ENCODE data around the gene OSGEP.
"Not testable (repeated sequence)": the region's sequence is repeated elsewhere in the genome, so short reads cannot be mapped to it uniquely, and the experiment has no call there.

OSGEP gene

DNA sequence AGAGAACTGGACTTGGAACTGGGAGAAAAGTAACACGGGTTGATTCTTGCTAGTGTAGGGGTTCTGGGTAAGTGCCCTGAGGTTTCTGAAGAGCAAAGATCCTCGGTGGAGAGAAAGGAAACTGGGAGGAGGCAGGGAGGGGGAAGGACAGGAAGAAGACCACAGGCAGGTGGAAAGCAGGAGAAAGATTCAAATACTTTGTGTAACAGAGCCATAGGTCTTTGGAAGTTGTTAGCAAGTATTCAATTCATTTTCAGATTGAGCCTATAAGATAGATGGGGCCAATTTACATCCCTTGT is 15.9 kb upstream of the OSGEP start:
- no peak for DNase-seq (ENCODE audit: insufficient read length, low spot score)
- FAIRE-seq, result no peak

DNA sequence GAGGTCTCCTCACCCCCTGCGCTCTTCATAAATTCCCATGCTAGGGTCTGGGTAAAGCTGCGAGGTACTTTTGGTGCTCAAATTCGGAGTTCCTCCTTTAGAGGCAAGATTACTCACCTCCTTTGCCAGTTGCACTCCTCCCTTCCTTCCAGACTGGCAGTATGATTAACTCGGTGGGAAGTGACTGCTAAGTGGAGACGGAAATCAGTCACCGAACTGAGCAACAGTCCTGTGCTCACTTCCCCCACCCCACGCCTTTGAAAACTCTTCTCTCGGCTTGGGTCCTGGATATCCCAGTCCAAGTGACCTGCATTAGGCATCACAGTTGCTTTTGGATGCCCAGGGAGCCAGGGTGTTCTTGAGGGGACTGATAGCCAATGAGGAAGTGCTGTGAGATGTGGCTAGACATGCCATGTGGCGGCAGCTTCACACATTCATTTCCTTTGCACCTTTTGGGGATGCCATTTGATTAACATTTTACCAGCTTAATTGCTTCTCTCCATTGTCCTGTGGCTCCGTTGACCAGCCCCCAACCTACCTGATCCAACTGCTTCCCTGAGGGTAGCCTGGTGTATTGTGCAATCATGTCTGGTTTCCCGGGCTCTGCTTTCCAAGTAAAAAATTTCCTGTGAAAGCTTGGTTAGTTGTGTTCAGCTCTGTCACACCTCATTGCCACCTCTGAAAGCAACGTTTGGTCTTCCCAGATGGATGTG is 15.4 kb upstream of the OSGEP start:
- FAIRE-seq, result no peak
- no peak for DNase-seq (ENCODE audit: insufficient read length, low spot score)

DNA sequence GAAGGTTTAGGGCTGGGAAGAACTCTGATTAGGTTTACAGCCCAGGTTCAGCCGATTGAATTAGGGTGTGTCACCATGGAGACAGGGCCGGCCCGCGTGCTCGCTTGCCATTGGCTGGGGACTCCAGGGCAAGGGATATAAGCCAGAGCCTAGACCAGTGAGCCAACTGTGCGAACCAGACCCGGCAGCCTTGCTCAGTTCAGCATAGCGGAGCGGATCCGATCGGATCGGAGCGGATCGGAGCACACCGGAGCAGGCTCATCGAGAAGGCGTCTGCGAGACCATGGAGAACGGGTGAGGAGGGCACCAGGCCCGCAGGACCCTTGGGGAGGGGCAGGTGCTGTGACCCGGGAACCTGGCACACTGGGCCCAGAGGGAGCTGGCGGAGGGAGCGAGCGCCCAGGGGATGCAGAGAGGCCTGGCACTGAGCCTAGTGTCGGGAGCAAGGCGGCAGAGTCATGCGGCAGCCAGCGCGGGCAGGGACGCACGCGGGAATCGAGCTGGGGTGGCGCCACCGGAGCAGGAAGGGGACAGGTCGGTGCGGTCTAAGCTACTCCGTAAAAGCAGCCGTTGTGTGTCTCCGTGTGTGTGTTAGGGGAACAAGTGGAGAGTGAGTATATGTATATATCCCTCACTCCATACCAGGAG is 14.8 kb upstream of the OSGEP start, which contains the start of gene PNP:
PNP (plus strand) TSS at position 165 of the 648 bp plus-strand sequence; CDS start at position 284, 119 bp downstream.
- FAIRE-seq, result no peak
- DNase-seq (ENCODE audit: insufficient read length, low spot score), result peak; percentile 84

DNA sequence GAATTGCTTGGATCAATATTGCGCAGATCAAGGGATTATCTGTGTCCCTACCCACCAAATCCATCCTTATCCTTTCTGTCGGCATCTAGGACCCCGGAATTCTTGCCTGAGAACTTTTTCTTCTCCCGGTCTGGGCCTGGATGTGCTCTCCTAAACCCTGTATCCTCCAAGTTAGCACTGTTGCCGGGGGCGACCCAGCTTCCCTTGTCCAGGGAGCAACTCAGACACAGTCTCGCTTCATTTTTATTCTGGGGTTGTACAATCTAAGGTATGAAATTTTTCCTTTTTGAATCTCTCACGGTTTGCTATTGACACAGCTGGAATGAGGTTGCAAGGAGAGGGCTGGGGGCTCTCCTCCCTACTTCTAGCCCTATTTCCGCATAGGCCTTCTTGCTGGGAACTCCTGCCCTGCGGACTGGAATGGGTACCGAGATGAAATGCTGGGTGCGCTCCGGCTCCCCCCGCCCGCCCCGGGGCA is 14.2 kb upstream of the OSGEP start:
- no peak for FAIRE-seq
- no peak for DNase-seq (ENCODE audit: insufficient read length, low spot score)

DNA sequence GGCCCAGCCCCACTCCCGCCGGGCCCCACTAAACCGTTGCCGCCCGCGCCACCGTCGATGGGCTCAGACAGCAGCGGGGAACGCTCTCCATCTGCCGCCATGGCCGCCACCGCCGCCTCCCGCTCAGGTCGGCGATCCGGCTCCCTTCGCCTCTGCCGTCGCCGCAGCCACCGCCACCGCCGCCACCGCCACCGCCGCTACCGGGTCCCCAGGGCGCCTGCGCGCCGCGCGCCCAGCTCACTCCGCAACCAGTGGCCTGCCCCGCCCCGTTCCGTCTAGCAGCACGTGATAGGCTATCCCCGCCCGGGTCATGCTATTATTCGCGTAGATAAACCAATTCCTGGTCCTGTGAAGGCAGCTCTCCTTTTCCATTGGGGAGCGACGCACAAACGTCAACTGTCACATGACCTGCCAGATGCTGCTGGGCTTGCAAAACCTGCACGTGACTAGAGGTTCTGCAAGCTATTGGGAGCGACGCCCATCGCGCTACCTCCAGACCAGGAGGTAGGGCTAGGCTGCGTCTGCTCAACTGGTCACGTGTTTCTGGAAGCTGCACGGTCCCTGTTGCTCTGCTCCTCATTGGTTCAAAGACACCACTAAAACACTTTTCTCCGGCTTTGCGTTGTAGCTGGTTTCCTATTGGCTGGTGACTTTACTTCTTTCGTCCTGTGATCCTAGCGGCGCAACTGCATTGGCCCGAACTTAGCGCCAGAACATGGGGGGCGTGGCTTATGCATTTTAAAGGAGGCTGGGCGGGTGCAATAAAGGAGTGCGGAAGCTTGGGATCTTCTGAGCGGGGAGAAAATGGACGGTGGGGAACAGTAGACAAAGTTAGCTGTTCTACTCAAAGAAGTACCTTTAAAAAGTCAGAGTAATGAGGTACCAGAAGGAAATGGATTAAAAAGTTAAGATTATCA is 6.9 kb upstream of the OSGEP start, which contains the start of gene PIP4P1:
PIP4P1 (minus strand) TSS at position 210 of the 917 bp plus-strand sequence; CDS start at position 101, 109 bp downstream.
- peak; percentile 88 for DNase-seq (ENCODE audit: insufficient read length, low spot score)
- FAIRE-seq, result peak; percentile 86

DNA sequence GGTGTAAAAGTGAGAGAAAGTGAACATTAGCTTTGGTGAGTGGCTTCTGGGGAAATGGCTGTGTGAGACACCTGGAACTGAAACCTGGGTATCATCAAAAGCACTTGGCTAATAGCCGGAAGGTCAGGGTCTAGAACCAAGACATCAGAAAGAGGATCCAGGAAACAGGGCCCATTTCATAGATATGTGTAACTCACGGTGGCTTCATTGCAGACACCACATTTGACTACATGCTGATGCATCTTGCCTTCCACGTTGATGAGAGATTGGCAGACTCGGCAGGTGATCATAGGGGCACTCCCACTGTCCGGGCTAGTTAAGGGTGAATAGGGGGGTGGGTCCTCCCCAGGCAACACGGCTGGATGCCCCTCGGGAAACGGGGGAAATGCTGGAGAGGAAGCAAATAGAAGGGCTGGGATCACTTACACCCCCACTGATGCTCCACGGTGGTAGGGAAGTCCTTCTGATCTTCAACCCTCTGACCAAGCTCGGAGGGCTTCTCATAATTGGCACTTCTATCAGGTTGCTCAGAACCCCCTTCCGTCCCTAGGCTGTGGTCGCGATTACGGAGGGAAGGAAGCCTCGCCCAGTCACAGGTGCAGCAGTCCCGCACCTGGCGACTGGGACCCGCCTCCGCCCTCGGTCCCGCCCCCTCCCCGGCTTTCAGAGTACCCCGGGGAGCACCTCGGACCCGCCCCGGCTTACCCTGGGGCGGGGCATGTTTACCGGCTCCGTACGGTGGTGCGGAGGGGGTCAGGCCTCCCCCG is 6.0 kb upstream of the OSGEP start:
- no peak for FAIRE-seq
- no peak for DNase-seq (ENCODE audit: insufficient read length, low spot score)

DNA sequence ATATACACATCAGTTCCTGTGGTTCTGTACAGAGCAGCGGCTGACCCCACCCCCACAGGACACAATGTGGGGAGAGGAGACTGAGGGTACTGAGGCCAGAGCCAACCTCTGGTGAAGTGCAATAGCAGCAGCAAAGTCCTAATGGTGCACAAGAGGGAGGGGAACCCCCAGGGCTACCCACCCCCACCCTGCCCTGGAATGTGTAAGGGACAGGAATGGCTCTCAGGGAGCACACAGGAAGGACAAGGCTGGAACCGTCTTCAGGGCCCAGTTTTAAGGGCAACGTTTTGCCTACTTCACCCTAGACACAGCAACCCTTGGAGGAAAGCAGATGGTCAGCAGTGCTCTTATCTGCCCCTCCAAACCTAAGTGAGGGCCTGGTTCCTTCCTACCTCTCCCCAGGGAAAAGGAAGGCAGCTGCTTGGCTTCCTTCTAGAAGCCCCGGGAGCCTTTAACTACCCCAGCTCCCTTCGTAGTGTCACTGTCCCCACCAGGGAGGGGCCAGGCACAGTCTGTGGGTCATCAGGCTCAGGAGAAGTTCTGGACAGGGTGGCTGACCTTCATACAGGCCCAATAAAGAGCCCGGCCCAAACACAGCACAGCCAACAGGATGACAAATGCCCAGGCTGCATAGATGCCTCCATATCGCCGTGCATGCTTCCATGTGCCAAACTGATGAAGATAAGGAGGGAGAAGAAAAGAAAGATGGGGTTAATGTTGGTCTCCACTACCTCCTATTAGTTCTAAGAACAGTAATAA is 3.6 kb upstream of the OSGEP start:
- no peak for FAIRE-seq
- no peak for DNase-seq (ENCODE audit: insufficient read length, low spot score)

DNA sequence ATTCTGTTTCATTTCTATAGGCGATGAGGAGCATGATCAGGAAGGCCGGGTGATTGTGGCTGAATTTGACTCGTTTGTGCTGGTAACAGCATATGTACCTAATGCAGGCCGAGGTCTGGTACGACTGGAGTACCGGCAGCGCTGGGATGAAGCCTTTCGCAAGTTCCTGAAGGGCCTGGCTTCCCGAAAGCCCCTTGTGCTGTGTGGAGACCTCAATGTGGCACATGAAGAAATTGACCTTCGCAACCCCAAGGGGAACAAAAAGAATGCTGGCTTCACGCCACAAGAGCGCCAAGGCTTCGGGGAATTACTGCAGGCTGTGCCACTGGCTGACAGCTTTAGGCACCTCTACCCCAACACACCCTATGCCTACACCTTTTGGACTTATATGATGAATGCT is 2.4 kb upstream of the OSGEP start:
- FAIRE-seq (no peak), DNase-seq (ENCODE audit: insufficient read length, low spot score) (no peak)

DNA sequence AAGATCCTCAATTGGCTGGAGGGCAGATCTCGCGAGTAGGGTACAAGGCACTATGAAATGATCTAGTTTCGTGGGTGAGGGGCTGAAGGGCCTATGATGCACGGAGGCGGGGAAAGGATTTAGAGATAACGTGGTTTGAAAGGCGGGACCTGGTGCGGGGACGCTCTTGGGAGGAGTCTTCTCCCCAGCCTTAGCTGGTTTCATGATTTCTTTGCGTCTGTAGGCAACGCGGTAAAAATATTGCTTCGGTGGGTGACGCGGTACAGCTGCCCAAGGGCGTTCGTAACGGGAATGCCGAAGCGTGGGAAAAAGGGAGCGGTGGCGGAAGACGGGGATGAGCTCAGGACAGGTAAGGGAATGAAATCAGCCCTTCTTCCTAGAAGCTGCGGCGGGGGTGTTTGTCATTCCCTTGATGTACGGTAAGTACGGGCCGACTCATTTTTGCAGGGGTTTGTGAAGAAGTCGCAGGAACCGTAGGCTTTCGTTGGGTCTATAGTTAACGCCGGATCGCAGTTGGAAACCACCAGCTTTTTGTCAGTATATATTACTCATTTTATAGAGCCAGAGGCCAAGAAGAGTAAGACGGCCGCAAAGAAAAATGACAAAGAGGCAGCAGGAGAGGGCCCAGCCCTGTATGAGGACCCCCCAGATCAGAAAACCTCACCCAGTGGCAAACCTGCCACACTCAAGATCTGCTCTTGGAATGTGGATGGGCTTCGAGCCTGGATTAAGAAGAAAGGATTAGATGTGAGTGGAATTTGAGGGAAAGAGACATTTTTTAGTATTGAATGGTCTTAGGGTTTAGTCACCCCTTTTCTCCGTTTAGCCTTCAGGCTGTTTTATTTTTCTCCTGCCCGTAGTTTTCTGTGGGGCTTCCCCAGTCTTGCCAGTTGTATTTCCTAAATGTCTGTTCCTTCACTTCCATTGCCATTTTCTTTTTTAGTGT is 1.0 kb upstream of the OSGEP start:
- DNase-seq (ENCODE audit: insufficient read length, low spot score) (no peak), FAIRE-seq (no peak)

DNA sequence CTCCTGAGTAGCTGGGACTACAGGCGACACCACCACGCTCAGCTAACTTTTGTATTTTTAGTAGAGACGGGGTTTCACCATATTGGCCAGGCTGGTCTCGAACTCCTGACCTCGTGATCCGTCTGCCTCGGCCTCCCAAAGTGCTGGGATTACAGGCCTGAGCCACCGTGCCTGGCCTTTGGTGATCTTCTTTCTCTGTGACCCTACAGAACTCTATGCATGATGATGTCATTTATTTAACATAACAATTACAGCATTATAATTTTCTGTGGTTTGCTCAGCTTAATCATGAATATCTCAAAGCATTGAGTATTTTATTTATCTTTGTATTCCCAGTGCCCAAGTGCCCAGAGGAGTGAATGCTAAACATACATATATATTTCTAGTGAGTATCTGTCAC is 1.8 kb downstream of the OSGEP start:
- FAIRE-seq; DNase-seq (ENCODE audit: insufficient read length, low spot score): not testable (repeated sequence)

DNA sequence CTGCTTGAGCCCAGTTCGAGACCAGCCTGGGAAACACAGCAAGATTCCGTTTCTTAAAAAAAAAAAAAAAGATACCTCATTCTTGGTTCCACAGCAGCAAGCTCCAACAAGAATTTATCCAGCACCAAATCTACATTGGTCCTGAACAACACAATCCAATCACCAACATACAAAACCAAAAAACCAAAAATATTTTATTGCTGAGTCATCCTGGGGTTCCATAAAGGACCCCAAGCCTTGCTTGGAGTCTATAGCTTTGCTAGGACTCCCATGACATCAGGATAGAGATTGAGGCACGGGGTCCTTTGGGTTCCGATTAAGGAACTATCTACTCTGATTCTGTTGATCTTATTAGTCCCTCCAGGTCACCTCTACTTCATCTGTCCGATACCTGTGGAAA is 7.7 kb downstream of the OSGEP start:
- FAIRE-seq (no peak), DNase-seq (ENCODE audit: insufficient read length, low spot score) (no peak)

DNA sequence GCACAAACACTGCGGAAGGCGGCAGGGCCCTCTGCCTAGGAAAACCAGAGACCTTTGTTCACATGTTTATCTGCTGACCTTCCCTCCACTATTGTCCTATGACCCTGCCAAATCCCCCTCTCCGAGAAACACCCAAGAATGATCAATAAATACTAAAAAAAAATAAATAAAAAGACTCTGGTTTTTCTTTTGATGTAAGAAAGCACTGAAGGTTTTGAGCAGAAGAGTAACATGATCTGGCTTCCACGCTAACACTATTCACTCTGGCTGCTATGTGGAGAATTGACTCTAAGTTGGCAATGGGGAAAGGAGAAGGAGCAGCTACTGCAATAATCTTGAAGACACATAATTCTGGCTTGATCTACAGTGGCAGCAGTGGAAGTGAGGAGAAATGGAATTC is 11.0 kb downstream of the OSGEP start:
- DNase-seq (ENCODE audit: insufficient read length, low spot score); FAIRE-seq: not testable (repeated sequence)

DNA sequence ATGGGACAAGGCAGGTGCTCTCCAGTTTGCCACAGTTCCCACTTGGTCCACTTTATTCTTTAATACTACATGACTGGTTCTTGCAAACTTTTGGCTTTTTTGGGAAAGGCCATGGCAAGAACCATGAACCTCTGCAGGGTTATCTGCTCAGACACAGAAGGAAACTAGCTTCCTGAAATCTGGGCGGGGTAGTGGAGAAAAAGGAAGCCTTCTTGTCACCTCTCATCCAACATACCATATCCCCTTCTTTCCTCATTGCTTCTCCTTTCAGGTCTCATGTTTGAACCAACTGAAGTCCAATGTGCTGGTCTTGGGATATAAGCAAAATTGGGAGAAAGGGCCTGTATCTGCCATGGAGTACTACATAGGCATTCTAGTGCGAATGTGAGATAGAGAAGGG is 13.2 kb downstream of the OSGEP start:
- FAIRE-seq (no peak), DNase-seq (ENCODE audit: insufficient read length, low spot score) (no peak)

DNA sequence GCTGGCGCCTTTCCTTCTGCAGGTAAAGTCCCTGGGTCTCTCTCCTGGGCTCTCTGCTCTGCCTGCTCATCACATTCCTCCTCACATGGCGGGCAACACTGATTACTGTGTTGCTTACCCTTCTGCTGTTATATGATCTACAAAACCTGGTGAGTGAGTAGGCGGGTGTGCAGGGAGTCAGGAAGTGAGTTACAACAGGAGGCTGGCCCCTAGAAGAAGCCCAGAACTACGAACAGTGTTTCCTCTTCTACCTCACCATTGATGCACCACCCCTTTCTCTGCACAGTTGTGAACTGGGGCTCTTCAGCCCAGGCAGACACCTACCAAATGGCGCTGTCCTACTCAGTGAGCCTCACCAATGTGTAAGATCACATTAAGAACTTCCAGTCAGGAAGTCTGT is 13.7 kb downstream of the OSGEP start:
- FAIRE-seq, result no peak
- no peak for DNase-seq (ENCODE audit: insufficient read length, low spot score)

DNA sequence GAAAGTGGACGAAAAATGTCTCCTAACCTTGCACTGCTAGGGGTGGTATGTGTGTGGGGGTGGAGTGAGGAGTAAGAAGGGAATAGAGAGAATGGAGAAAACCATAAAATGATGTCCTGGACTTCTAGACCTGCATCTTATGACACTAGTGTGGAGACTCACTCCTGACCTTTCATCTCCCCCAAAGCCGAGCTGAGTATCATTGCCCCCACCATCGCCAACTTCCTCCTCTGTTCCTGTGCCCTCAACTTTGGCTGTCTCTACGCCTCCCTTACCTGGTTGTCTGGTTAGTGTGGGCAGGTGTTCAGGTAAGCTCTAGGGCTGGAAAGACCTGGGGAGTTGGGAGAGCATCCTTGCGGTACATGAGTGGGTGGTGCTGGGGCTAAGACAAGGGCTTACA is 14.1 kb downstream of the OSGEP start:
- no peak for FAIRE-seq

DNA sequence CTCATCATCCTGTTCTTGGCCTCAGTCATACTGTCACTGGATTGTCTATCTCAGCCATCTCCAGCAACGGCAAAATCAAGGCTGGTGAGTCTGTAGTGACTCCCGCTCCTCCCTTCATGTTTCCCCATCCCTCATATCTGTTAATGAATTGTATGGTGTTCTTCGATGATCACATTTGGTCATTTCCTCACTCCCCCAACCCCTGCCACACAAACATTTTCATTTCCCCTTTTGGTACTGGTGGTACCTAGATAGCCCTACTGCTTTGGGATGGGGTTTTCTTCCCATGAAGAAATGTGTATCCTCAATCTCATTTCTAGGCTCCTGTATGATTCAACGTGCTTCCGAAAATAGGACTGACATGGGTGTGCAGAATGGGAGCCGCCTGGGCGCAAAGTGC is 15.9 kb downstream of the OSGEP start:
- FAIRE-seq (no peak), DNase-seq (ENCODE audit: insufficient read length, low spot score) (no peak)

More for the DNA sequence above, 14.1 kb downstream of the OSGEP start:
- no peak for DNase-seq (ENCODE audit: insufficient read length, low spot score)

DNA sequence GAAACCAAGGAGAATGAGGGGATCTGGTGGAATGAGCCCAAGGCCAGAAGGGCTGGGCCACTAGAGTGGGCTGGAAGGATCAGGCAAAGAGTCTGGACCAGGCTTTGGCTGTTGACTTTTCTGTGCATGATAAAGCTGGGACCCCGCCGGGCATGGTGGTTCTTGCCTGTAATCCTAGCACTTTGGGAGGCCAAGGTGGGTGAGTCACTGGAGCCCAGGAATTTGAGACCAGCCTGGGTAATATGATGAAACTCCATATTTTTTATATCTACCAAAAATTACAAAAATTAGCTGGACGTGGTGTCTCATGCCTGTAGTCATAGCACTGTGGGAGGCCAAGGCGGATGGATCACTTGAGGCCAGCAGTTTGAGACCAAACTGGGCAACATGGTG is 18.3 kb downstream of the OSGEP start:
- DNase-seq (ENCODE audit: insufficient read length, low spot score), result no peak
- no peak for FAIRE-seq

DNA sequence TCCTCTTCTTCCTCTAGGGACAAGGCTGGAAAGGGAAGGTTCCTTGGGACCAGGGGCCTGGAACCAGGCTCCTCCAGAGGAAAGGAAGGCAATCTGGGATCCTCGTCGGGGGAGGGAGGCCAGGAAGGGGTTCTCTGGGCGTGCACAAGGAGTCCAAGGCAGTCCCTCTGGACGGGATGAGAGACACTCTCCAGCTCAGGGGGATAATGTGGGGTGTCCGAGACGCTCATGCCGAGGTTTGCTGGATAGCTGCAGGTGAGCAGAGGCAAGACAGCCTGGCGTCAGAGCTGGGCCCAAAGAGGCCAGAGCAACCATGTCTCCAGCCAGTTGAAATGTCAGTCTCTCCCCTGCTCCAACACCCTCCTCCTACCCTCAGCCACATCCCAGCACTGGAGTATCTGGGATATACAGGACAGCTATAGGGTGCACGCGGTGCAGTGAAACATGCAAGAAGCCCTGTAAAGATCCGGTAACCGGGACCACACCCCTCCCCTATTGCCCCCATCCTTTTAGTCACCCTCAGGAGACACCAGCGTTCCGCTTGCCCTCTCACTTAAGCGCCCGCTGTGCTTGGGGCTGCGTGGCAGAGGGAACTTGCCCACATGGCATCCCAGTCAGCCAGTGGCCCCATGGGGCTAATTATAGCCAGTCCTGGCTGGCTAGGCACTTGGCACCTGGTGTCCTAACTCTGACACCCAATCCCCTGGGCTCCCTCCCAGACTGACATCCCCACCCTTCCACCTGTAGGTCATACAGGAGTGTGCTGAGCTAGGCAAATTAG is 18.8 kb downstream of the OSGEP start, which contains the start of gene KLHL33:
KLHL33 (minus strand) TSS at position 585 of the 781 bp plus-strand sequence; CDS start at position 230, 355 bp downstream.
- FAIRE-seq (no peak), DNase-seq (ENCODE audit: insufficient read length, low spot score) (no peak)

All from HTR-8/SVneo (cell line).